SU-DHL-6 (cell line): ENCODE measurements around the gene ATP11A.

Experiments used
- H2AFZ ChIP-seq: fragments of 200-600 bp; sonication (generic); 2 replicates; pipeline ENCODE4 v1.6.1; 2014; ENCODE audit warnings: low read depth, mild to moderate bottlenecking, moderate library complexity, mixed read lengths, antibody characterized with exemption, low read length; ENCODE audit not compliant: severe bottlenecking
- H3F3A ChIP-seq: fragments of 200-600 bp; shearing (Covaris generic); 2 replicates; pipeline ENCODE4 v1.6.0; 2016; ENCODE audit warnings: antibody characterized with exemption, mild to moderate bottlenecking; ENCODE audit not compliant: insufficient read depth
- H3K27ac ChIP-seq: fragments of 200-600 bp; sonication (generic); 2 replicates; pipeline ENCODE4 v1.5.1; 2016; ENCODE audit warnings: low read depth, mild to moderate bottlenecking, low read length, moderate library complexity, mixed read lengths
- H3K27me3 ChIP-seq: fragments of 200-600 bp; sonication (generic), shearing (Covaris generic); 2 replicates; pipeline ENCODE4 v1.6.0; 2014; ENCODE audit warnings: mild to moderate bottlenecking, low read length
- H3K36me3 ChIP-seq: fragments of 200-600 bp; sonication (generic); 2 replicates; pipeline ENCODE4 v1.6.1; 2014; ENCODE audit warnings: mild to moderate bottlenecking, low read length, mixed read lengths
- H3K4me2 ChIP-seq: fragments of 300-600, 200-600 bp; shearing (Covaris generic), sonication (generic); 2 replicates; pipeline ENCODE4 v1.6.0; 2014; ENCODE audit warnings: low read length, low read depth, mild to moderate bottlenecking; ENCODE audit not compliant: poor library complexity, severe bottlenecking
- H3K4me3 ChIP-seq: fragments of 200-600 bp; sonication (generic); 2 replicates; pipeline ENCODE4 v1.5.1; 2014; ENCODE audit warnings: antibody characterized with exemption, low read length, mild to moderate bottlenecking, mixed read lengths; ENCODE audit not compliant: insufficient read depth, poor library complexity, severe bottlenecking
- H3K79me2 ChIP-seq: fragments of 200-600 bp; sonication (generic); 2 replicates; pipeline ENCODE4 v1.6.1; 2014; ENCODE audit warnings: mild to moderate bottlenecking, low read length, moderate library complexity; ENCODE audit not compliant: insufficient read depth
- H3K9ac ChIP-seq: fragments of 200-600 bp; sonication (generic); 2 replicates; pipeline ENCODE4 v1.7.0; 2014; ENCODE audit warnings: mild to moderate bottlenecking, low read length
- H3K9me2 ChIP-seq: fragments of 200-600 bp; sonication (generic); replicated peaks from 2 replicates; pipeline ENCODE4 v1.6.1; 2014; ENCODE audit warnings: low read length; ENCODE audit not compliant: insufficient read depth
- H3K9me3 ChIP-seq: fragments of 200-600 bp; sonication (generic); 2 replicates; pipeline ENCODE4 v1.6.1; 2014; ENCODE audit warnings: low read length, mixed read lengths; ENCODE audit not compliant: insufficient read depth
- H4K20me1 ChIP-seq: fragments of 200-600 bp; sonication (generic); 2 replicates; pipeline ENCODE4 v1.6.1; 2014; ENCODE audit warnings: low read depth, mild to moderate bottlenecking, antibody characterized with exemption, low read length, moderate library complexity, mixed read lengths
- EZH2phosphoT487 ChIP-seq: fragments of 200-600 bp; sonication (generic), shearing (Covaris generic); conservative IDR thresholded peaks from 2 replicates; pipeline ENCODE4 v1.6.1; 2018; ENCODE audit warnings: mild to moderate bottlenecking, antibody characterized with exemption, low read length, moderate library complexity, mixed read lengths
- TF ChIP-seq, protein P1 (sequence below): fragments of 200-600 bp; sonication (generic); IDR thresholded peaks from one replicate; pipeline ENCODE4 v1.5.1; 2017; ENCODE audit warnings: antibody characterized with exemption, mild to moderate bottlenecking, low read length, moderate library complexity; ENCODE audit not compliant: insufficient read depth, poor library complexity, severe bottlenecking

ATP11A gene

DNA sequence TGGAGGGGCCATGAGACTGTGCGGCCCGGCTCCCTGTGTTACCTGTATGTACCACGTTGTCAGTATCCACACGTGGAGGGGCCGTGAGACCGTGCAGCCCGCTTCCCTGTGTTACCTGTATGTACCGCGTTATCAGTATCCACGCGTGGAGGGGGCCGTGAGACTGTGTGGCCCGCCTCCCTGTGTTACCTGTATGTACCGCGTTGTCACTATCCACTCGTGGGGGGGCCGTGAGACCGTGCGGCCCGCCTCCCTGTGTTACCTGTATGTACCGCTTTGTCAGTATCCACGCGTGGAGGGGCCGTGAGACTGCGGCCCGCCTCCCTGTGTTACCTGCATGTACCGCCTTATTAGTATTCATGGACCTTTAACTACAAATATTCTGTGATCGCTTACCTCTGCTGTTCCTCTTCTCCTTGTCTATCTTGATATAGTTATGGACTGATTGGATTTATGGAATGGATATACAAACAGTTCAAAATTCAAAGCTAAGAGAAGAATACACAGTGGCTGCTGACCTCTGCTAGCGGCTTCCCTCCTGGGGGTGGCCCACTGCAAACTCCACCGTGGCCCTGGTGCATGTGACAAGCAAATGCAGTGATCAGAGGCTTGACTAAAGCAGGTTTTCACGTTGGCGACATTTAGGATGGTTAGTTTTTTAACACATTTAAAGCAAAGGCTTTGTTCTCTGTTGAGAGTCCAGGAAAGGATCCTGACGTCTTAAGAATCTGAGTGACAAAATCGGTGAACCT lies 38.7 kb downstream of the ATP11A start:
- Histone ChIP-seq H3F3A (no peaks in the 10 kb centered on the region), H3K4me3 (no peak overlapping the region), H3K9me3 (no peaks in the 10 kb centered on the region), H3K27me3 (no peaks in the 10 kb centered on the region), H3K9me2 (no peaks in the 10 kb centered on the region), H4K20me1 (0 out of 2 replicates have a peak, but pooled peaks cover 4% of the 10 kb centered on the region), H2AFZ (no peak overlapping the region), H3K4me2 (no peak overlapping the region), H3K36me3 (no peaks in the 10 kb centered on the region), H3K27ac (no peak overlapping the region), H3K79me2 (no peaks in the 10 kb centered on the region), H3K9ac (no peak overlapping the region)
- TF ChIP-seq EZH2phosphoT487: no peak
- TF ChIP-seq, protein P1, sequence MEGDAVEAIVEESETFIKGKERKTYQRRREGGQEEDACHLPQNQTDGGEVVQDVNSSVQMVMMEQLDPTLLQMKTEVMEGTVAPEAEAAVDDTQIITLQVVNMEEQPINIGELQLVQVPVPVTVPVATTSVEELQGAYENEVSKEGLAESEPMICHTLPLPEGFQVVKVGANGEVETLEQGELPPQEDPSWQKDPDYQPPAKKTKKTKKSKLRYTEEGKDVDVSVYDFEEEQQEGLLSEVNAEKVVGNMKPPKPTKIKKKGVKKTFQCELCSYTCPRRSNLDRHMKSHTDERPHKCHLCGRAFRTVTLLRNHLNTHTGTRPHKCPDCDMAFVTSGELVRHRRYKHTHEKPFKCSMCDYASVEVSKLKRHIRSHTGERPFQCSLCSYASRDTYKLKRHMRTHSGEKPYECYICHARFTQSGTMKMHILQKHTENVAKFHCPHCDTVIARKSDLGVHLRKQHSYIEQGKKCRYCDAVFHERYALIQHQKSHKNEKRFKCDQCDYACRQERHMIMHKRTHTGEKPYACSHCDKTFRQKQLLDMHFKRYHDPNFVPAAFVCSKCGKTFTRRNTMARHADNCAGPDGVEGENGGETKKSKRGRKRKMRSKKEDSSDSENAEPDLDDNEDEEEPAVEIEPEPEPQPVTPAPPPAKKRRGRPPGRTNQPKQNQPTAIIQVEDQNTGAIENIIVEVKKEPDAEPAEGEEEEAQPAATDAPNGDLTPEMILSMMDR: no peak

DNA sequence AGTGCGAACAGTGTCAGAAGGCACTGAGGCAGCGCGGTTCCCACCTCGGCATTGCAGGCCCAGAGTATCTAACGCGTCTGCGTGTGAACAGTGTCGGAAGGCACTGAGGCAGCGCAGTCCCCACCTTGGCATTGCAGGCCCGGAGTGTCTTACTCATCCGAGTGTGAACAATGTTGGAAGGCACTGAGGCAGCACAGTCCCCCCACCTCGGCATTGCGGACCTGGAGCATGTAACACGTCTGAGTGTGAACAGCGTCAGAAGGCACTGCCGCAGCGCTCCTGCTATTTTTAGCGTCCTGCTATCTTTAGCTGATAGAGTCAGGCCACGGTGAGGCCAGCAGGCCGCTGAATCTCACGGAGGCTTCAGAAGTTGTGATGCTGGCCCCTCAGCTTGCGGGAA lies 39.6 kb downstream of the ATP11A start:
- Histone ChIP-seq H3K79me2 (no peaks in the 10 kb centered on the region), H3K27me3 (no peaks in the 10 kb centered on the region), H3K4me2 (no peak overlapping the region), H3F3A (no peaks in the 10 kb centered on the region), H3K9me3 (no peaks in the 10 kb centered on the region), H3K9me2 (no peaks in the 10 kb centered on the region), H3K4me3 (no peak overlapping the region), H3K9ac (no peak overlapping the region), H3K27ac (no peak overlapping the region), H4K20me1 (0 out of 2 replicates have a peak, but pooled peaks cover 4% of the 10 kb centered on the region), H3K36me3 (no peaks in the 10 kb centered on the region), H2AFZ (no peak overlapping the region)
- TF ChIP-seq, protein P1: no peak
- TF ChIP-seq EZH2phosphoT487: no peak

- no peaks in the 10 kb centered on the region for H3K79me2 ChIP-seq
- no peak overlapping the region for H2AFZ ChIP-seq
- H3K9me2 ChIP-seq: no peaks in the 10 kb centered on the region
- H3K4me2 ChIP-seq: no peak overlapping the region
- no peaks in the 10 kb centered on the region for H3K36me3 ChIP-seq
- H3F3A ChIP-seq: no peaks in the 10 kb centered on the region
- no peak overlapping the region for H3K27ac ChIP-seq
- H3K4me3 ChIP-seq: no peak overlapping the region
- H3K9ac ChIP-seq: no peak overlapping the region
- H3K9me3 ChIP-seq: no peaks in the 10 kb centered on the region
- TF ChIP-seq, protein P1: no peak
- no peak for TF ChIP-seq EZH2phosphoT487
- H4K20me1 ChIP-seq: 0 out of 2 replicates have a peak, but pooled peaks cover 4% of the 10 kb centered on the region
- no peaks in the 10 kb centered on the region for H3K27me3 ChIP-seq
Observed at GRCh38 chr13:112730157-112730671, 40.4 kb downstream of the ATP11A start.
